IPS-NIHi11 (cell line): ENCODE results near the gene CES1.
"Not testable (repeated sequence)": the region's sequence is repeated elsewhere in the genome, so short reads cannot be mapped to it uniquely, and the experiment has no call there.

Source experiments
- DNase-seq: peaks from one replicate; pipeline ENCODE4 v3.0.0; 2012; ENCODE audit warnings: mixed read lengths, low spot score

CES1 gene

DNA sequence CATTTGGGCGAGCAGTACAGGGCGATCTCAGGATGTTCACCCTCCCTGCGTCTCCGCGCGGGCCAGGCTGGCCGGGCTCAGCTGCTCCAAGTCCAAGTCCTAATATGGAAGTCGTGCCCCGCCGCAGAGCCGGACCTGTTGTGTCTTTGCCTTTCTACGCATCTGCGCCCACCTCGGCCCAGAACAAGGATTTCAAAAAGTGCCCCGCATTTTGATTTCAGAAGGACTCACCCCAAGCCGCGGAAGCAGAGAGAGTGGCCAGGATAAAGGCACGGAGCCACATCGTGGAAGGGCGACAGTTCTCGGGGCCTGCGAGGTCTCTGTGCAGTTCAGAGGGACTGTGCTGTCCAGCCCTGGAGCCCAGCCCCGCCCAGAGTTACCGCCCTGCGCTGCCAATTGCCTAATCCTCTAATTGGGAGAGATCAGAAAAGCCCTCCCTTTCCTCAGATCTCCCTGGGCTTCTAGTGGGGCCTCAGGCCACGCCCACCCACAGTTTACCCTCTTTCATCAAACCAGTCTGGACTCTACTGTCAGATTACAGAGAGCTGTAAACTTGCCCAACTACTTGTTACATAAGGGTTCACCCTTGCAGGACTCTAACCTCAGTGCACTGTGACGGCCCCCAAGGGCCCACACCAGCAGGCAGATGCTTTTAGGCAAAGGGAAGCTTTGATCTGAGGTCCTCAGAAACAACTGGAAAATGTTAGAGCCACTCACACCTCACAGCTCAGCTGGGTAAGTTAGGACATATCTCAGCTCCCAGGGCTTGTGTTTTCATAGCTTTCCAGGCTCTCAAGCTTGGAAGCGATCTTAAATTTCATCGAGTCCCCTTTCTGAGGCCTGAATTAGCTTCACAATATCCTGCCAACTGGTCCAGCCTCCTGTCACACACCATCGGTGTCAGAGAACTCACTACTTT is at the start of gene CES1:
Gene CES1, minus strand, starts transcription at position 324 of the 919 bp plus-strand sequence. Its CDS starts 41 bp downstream, at position 283.
- DNase-seq, result no peak

DNA sequence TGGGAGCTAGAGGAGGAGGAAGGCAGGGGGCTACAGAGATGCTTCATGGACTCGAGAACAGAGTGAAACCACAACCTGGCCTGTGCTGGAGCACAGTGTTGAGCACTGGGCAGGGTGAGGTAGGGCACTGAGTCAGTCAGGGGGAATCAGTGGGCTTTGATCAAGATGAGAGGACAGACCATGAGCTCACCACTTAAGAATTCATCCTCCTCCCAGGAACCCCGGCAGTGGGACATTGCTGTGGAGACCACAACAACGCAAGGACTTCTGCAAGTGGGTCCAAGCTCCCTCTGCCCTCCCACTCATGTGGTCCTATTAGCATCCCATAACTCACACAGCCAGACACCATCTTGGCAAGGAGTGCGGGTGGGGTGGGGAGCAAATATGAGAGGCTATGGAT is 44.0 kb upstream of the CES1 start:
- no peak for DNase-seq

DNA sequence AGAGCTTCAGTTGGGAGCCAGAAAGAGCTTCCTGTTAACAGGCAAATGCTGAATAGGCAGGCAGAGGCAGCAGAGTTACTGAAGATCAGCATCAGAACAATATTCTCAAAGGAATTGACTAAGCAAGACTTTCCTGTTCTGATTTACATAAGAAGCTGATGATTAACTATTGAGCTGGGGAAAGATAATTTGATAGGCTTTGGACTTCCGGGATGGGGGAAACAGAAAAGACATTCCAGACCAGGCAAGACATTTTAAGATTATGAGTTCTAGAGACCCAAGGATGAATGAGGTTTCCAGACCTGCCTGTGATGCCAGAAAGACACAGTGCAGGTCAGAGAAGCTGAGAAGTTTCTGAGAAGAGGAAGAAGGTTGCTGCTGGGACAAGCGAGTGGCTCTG is 42.4 kb upstream of the CES1 start, which contains the start of gene CES5A:
Gene CES5A, minus strand, starts transcription at position 101 of the 400 bp plus-strand sequence. CDS start 152 bp downstream, outside the sequence.
- no peak for DNase-seq

- no peak for DNase-seq
Measured at GRCh38 chr16:55873122-55873521, 40.2 kb upstream of the CES1 start.

DNA sequence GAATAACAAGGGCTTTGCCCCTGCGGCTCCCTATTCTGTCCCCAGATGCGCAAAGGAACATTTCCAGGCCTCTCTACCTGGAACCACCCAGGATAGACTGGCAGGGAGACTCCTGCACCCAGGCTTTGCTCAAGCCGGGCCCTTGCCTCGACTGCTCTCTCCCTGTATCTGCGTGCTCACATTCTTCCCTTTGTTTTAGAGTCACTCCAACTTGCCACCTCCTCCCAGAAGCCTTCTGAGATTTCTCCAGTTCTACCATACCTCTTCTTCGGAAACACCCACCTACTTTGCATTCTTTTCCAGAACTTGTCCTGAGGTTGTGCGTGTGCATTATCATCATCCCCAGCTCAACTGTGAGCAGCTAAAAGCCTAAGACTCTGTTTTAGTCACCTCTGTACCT is 39.2 kb upstream of the CES1 start:
- no peak for DNase-seq

GRCh38 chr16:55871411-55872038 is 38.6 kb upstream of the CES1 start:
- DNase-seq, result no peak

GRCh38 chr16:55868980-55869379 is 36.1 kb upstream of the CES1 start:
- DNase-seq, result no peak

GRCh38 chr16:55868137-55868536 is 35.2 kb upstream of the CES1 start:
- no peak for DNase-seq

GRCh38 chr16:55861288-55861687 is 28.4 kb upstream of the CES1 start:
- no peak for DNase-seq

DNA sequence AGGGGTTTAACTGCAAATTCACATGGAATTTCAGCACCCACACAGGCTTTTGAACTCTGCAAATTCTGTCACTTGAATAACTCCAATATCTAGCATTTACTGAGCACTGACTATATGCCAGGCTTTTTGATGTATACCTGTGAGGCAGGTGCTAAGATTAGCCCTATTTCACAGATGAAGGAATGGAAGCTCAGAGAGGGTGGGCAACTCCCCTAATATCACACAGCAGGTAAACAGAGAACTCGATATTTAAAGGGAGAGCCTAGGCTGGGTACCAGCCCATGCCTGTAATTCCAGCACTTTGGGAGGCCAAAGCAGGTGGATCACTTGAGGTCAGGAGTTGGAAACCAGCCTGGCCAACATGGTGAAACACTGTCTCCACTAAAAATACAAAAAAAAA is 24.8 kb upstream of the CES1 start:
- not testable (repeated sequence) for DNase-seq

- DNase-seq, result no peak
Measured at GRCh38 chr16:55856950-55857349, 24.1 kb upstream of the CES1 start.

GRCh38 chr16:55853114-55853513 is 20.2 kb upstream of the CES1 start:
- DNase-seq, result no peak

DNA sequence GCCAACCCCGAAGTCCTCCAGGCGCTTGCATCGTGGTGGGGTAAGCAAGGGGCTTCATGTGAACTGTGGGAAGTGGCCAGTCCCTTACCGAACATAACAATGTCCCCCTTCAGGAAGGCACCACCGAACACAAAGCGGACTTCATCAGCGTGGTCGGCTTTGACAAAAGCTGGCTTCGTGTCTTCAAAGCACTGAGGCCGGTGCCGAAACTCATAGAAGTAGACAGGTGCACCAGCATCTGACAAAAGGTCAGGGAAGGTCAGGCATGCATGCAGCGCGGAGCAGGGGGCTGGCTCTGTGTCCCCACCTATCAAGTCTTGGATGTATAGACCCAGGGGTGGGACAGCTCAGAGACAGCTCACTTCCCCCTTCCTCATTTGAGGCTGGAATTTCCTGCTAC is 16.6 kb upstream of the CES1 start:
- DNase-seq, result no peak

GRCh38 chr16:55846598-55847346 is 13.9 kb upstream of the CES1 start:
- DNase-seq, result no peak

GRCh38 chr16:55843105-55843395 is 10.2 kb upstream of the CES1 start:
- no peak for DNase-seq

DNA sequence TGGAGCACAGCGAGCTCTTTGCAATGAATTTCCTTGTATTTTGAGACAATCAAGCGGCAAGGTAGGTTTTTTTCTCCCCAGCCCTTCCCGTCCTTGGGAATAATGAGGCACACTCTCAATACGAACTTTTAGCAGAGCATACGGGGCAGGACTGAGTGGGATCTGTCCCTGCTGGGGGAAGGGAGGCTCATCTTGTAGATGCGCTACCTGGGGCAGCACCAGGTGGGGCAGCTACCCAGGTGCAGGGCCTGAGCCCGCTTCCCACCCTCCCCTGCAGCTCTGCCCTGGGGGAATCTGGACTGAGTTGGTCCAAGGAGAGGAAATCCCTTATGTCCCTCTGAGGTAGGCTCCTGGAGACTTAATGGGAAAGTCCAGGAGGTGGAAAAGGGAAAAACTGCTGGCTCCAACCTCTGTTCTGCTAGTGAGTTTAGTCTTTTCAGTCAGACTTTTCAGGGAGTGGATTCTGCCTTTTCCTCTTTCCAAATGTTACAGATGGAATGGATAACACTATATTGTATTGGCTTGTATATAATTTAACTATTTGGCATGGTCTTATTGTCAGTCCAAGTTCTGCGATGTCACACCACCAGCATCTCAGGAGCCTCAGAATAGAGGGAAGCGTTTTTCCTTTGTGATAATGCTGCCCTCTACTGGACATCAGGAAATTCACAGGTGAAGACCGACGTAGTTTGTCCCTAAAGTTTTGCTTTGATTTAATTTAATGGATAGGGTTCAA is 9.6 kb upstream of the CES1 start:
- DNase-seq, result peak; percentile 69

GRCh38 chr16:55839115-55839514 is 6.2 kb upstream of the CES1 start:
- no peak for DNase-seq

DNA sequence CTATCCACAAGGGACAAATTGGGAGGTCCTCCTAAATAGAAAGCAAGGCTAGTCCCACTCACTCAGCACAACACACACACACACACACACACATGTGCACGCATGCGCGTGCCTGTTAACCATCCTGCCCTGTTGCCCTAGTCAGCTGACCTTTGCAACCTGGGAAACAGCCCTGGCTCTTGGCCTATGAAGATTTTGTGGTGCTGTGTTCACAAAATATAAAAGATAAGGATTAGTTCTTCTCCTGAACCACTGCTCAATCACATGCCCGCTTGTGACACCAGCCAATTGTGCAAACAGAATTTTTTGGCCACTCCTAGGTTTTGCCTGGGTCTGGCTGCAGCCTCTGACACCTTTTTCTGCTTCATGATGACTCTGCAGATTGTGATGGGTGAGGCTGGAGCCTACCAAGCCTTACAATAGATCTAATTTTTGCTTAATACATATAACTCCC is 3.3 kb upstream of the CES1 start:
- DNase-seq, result no peak

GRCh38 chr16:55835581-55835980 is 2.7 kb upstream of the CES1 start:
- no peak for DNase-seq

- DNase-seq, result not testable (repeated sequence)
Measured at GRCh38 chr16:55835173-55835572, 2.3 kb upstream of the CES1 start.

DNA sequence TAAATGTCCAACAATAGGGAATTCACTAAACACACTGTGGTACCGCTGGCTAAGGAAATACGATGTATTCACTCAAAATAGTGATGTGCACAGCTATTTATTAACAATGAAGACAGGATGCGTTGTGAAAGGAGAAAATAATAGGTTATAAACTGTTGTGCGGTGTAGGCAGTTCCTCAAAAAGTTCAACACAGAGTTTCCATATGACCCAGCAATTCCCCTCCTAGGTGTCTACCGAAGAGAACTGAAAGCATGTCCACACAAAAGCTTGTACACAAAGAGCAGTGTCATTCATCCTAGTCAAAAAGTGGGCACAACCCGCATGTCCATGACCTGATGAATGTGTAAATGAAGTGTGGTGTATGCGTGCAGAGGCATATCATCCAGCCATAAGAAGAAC is 1.2 kb upstream of the CES1 start:
- no peak for DNase-seq

DNA sequence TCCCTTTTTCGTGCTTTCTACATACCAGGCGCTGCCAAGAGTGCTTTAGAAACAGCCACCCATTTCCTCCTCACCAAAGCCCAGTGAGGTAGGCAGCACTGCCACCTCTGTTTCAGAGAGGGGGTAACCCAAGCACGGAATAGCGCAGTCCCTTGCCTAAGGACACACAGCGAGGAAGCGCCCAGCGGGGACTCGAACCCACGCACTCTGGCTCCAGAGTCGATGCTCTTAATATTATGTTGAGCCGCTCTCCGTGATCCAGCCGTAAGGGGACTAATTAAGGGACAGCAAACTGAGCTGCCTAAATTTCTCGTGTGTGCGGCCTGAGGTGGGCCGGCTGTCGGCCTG is 497 bp downstream of the CES1 start:
- DNase-seq, result no peak
